Uterus (tissue), 2 donors: Measurements from ENCODE around the gene MYL12B.

ENCODE experiments used
- POLR2A ChIP-seq, 2 donors: fragments of 450-650 bp; IDR thresholded peaks; one replicate each; pipeline ENCODE4 v1.6.1; 2016; ENCODE audit warnings: antibody characterized with exemption in 2 of 2, mild to moderate bottlenecking in 1 of 2, moderate library complexity in 1 of 2
- TF ChIP-seq, protein P1 (sequence below), 4 experiments: fragments of 200-600 bp in 2 of 4; fragments of 450-650 bp in 2 of 4; sonication (generic) in 2 of 4; IDR thresholded peaks; one replicate each; pipeline ENCODE4 v1.5.1; 2016 to 2019; ENCODE audit warnings: antibody characterized with exemption in 4 of 4, mild to moderate bottlenecking in 2 of 4, moderate library complexity in 1 of 4

- TF ChIP-seq, protein P1, sequence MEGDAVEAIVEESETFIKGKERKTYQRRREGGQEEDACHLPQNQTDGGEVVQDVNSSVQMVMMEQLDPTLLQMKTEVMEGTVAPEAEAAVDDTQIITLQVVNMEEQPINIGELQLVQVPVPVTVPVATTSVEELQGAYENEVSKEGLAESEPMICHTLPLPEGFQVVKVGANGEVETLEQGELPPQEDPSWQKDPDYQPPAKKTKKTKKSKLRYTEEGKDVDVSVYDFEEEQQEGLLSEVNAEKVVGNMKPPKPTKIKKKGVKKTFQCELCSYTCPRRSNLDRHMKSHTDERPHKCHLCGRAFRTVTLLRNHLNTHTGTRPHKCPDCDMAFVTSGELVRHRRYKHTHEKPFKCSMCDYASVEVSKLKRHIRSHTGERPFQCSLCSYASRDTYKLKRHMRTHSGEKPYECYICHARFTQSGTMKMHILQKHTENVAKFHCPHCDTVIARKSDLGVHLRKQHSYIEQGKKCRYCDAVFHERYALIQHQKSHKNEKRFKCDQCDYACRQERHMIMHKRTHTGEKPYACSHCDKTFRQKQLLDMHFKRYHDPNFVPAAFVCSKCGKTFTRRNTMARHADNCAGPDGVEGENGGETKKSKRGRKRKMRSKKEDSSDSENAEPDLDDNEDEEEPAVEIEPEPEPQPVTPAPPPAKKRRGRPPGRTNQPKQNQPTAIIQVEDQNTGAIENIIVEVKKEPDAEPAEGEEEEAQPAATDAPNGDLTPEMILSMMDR (IDR thresholded peaks at IDR 0.05) = no peak
- no peak for TF ChIP-seq POLR2A (IDR thresholded peaks at IDR 0.05)
These were observed 4.3 kb upstream of the MYL12B start for GRCh38 chr18:3257627-3258120.
